ENCODE measurements around the gene SCFD2.

The SCFD2 gene

GRCh38 chr4:52926196-52926974, 439.5 kb downstream of the SCFD2 start:
- DNase-seq (ENCODE audit: low spot score), result peak; percentile 68

DNA sequence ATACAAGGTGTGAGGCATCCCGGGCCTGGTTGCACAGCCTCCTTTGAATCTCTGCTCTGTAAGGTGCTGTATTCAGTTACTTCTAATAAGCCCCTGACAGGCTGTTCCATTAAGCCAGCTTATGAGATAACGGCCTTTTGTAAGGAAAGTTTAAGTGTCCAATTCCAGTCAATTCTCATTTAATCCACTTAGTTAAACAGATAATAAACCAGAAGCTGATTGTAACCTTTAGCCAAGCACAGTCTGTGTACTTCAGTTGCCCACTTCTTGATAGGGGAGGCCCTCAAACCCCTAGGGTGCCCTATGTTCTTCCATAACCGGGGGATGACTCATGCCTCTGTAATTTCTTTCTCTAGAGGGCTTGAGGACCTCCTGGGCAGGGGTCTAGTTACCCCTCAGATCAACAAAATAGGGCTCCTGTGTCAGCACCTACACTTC, 440.3 kb downstream of the SCFD2 start:
- no peak for DNase-seq (ENCODE audit: low spot score)

GRCh38 chr4:52919461-52919860, 446.4 kb downstream of the SCFD2 start:
- no peak for DNase-seq (ENCODE audit: low spot score)

DNA sequence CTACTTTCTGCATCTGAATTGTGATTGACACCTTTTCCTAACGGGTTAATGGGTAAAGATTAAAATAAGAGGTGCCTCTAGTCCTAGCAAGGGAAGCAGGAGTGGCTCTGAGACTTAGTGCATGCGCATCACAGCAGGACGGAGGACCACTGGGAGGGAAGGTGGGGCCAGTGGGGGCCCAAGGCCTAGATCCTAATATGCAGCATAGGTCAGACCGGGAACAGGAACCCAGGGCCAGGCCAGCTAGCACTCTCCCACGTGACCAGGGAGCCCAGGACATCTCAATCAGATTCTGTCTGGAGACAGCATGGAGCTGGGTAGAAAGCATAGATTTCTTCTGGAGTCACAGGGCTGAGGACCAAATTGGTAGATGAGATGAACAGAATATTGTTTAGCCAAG, 448.0 kb downstream of the SCFD2 start:
- DNase-seq (ENCODE audit: low spot score), result no peak

- DNase-seq (ENCODE audit: low spot score), result no peak
Observed at GRCh38 chr4:52915730-52916300, 450.0 kb downstream of the SCFD2 start.

DNA sequence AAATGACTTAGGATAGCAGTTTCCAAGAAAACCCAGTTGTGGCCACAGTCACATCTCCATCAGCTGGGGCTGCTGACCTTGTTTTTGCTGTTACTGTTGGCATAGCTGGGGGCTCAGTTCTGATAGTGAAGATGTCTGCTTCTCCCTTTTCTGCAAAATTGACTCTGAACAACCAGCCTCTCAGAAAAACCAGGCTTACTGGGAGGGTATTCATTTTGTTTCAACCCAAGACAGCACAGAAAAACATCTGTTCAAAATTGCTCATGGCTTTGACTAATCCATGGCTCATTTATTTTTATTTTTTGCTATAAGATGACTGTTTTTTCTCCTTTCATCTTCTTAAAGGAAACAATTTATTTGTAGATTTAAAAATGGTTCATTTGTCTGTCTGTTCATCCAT, 450.7 kb downstream of the SCFD2 start:
- DNase-seq (ENCODE audit: low spot score), result no peak

GRCh38 chr4:52914051-52914605, 451.7 kb downstream of the SCFD2 start:
- no peak for DNase-seq (ENCODE audit: low spot score)

GRCh38 chr4:52912608-52913007, 453.3 kb downstream of the SCFD2 start:
- DNase-seq (ENCODE audit: low spot score), result no peak

DNA sequence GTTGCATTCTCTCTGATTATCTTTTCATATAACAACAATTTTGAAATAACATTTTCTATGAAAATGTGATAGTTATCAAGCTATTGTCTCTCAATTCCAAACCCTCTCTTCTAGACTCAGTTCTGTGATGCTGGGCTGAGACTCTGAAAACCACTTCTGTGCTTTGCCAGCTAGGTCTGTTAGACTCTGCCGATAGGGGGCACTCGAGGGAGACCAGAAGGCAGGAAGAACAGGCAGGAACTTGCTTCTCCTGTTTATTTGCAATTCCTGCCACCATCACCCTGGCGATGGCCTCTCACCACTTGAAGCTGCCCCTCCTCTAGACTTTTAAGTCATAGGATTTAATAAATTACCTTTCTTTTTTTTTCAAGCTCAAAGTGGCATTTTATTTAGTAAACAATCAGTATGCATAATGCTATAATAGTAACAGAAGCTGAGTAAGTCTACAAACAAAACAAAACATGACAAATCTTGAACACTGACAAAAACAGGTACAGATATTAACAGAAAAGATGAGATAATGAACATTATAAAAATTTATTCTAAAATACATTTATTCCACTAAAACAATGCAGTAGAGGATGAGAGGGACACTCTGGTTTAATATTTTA, 454.1 kb downstream of the SCFD2 start:
- DNase-seq (ENCODE audit: low spot score), result peak; percentile 81

GRCh38 chr4:52910115-52910514, 455.7 kb downstream of the SCFD2 start:
- no peak for DNase-seq (ENCODE audit: low spot score)

DNA sequence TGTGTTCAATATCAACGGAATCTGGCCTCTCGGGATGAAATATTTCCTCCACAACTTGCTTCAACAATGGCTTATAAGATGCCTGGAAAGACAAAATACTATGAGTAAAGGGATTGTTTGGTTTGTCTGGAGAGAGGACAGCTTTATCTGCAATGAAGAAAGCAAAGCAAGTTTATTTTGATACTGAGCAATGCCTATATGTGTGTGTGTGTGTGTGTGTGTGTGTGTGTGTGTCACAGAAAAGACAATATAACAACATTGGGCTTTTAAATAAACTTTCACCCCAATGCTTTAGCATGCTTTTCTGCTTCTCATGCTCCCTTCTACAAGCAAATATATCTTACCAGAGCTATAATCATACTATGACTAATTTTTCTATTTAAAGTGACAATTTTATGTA, 458.4 kb downstream of the SCFD2 start:
- DNase-seq (ENCODE audit: low spot score), result no peak

- DNase-seq (ENCODE audit: low spot score), result no peak
Observed at GRCh38 chr4:52904421-52904820, 461.4 kb downstream of the SCFD2 start.

DNA sequence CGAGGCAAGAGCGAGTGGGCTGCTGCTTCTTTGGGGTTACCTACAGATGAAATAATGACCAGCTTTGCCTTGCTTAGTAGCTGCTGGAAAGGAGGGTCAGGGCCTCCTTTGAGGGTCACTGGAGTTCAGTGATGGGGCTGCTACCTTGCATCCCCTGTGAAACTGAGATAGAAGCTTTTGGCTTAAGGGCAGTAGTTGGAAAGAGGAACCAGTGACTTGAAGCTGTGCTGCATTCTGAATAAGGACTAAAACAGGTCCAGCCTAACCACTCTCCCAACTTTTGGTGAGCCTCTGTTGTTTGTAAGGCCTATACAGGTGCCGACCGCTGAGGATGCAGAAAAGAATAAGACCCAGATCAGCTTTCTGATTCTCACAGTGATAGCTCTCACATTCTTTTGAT, 462.6 kb downstream of the SCFD2 start:
- DNase-seq (ENCODE audit: low spot score), result no peak

DNA sequence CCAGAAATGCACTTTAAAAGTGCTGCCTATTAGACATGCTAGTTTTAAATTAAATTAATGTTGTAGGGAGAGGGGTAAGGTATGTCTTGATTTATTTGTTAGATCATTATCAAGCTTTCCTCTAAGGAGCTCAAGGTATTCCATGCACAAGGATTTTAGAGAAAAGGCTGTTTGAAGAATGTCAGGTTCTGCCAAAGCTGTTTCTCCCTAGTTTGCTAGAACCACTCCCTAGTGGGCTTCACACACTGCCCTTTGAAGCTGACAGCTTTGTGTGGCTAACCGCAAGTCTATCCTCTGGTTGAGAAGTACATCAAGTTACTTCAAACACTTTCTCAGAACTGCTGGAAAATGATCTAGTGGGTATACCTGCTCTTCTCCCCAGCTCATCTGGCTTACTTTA, 471.4 kb downstream of the SCFD2 start:
- no peak for DNase-seq (ENCODE audit: low spot score)

GRCh38 chr4:52892880-52893279, 473.0 kb downstream of the SCFD2 start:
- no peak for DNase-seq (ENCODE audit: low spot score)

DNA sequence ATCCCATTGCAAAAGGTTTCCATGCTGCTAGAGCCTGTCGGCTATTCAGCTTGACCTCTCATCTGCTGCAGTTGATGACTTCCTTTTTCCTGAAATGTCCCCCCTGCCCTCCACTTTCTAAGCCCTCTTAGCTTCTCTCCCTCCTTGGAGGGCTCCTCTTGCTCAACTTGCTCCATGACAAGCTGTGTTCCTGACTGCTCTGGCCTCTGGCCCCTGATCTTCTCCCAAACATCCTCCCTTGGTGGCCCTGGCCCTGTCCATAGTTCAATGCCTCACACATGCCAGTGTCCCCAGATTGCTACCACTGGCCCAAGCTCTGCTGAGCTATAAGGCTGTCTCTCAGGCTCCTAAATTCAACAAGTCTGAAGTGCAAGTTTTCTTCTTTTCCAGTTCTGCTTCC, 474.1 kb downstream of the SCFD2 start:
- DNase-seq (ENCODE audit: low spot score), result no peak

GRCh38 chr4:52890521-52890791, 475.4 kb downstream of the SCFD2 start:
- no peak for DNase-seq (ENCODE audit: low spot score)

DNA sequence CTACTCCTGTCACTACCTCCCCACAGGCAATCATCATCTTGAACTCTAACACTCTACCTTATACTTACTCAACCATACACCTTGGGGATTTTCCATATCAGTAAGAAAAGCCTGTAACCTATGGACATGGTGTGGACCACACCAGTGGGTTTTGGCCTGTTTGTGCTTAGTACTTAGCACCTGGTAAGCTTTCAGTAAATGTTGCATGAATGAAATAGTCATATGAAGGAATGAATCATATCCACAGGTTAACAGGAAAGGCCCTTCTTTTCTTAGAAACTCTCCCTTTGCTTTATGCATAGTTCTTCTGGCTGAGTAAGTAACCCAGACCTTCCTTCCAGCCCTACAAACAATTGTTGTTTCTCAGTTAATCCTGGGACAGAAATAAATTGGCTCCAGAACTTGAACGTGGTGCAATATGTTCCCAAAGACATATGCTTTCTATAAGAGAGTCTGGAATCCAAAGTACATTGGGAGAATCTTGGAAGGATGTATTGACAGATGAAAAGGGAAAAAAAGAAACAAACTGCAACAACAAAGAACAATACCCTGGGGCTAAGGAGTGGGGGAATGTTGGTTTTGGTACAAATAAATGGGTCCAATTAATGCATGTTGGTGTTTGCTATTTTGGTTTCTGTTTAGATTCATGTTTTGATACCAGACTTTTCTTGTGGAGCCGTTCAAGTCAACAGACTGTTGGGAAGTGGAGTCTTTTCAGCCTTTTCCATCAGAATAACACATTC, 475.9 kb downstream of the SCFD2 start:
- no peak for DNase-seq (ENCODE audit: low spot score)

GRCh38 chr4:52889354-52889753, 476.5 kb downstream of the SCFD2 start:
- DNase-seq (ENCODE audit: low spot score), result no peak

DNA sequence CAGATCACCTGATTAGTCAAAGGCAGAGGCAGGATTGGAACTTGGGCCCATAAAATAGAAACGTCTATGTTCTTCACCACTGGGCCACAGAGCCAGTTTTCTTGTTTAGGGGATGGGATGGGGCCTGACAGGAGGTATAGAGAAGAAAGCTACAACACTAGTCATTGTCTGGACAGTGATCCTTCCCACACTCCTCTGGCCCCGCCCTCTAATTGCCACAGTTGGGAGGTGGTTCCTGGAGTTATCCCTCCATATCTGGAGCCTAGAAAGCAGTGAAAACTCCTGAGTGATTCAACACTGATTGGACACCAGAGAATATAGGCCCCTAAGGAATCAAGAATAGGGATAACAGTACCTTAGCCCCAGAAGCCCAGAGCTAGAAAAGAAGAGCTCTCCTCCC, 480.9 kb downstream of the SCFD2 start:
- DNase-seq (ENCODE audit: low spot score), result no peak

- no peak for DNase-seq (ENCODE audit: low spot score)
Observed at GRCh38 chr4:52883707-52884669, 481.9 kb downstream of the SCFD2 start.

All from ecto neural progenitor cell (in vitro differentiated cells).